OCI-LY1 (cell line): ENCODE measurements around the gene CAMKK1.

Experiments
- CTCF ChIP-seq: fragments of 200-600 bp; sonication (generic), shearing (Covaris generic); IDR thresholded peaks from 2 replicates; pipeline ENCODE4 v1.5.1; 2017; ENCODE audit warnings: mild to moderate bottlenecking, antibody characterized with exemption, low read length, moderate library complexity, mixed read lengths
- EZH2 ChIP-seq: fragments of 200-600 bp; sonication (generic), shearing (Covaris generic); IDR thresholded peaks from 2 replicates; pipeline ENCODE4 v1.8.0; 2017; ENCODE audit warnings: borderline replicate concordance, mixed run types, mild to moderate bottlenecking, antibody characterized with exemption, low read length, moderate library complexity, mixed read lengths

GRCh38 chr17:3845621-3846436 lies 47.0 kb downstream of the CAMKK1 start, which contains the start of gene NCBP3:
- TF ChIP-seq CTCF: peak; percentile 95
- no peak for TF ChIP-seq EZH2
